GM18907 (cell line): ENCODE measurements around the gene PRG3.

Experiments
- ATAC-seq: cut with Tn5 transposase; IDR thresholded peaks from one replicate; pipeline ENCODE4 v1.9.1; 2021; ENCODE audit warnings: mild to moderate bottlenecking, moderate library complexity; ENCODE audit not compliant: unreplicated experiment

Gene PRG3

GRCh38 chr11:57380975-57381374 lies at the start of gene PRG3:
Gene PRG3, minus strand, starts transcription at chr11:57381150. Its CDS starts 442 bp downstream, at chr11:57380708.
- no peak for ATAC-seq

GRCh38 chr11:57429946-57430345 lies 49.0 kb upstream of the PRG3 start:
- ATAC-seq = no peak

DNA sequence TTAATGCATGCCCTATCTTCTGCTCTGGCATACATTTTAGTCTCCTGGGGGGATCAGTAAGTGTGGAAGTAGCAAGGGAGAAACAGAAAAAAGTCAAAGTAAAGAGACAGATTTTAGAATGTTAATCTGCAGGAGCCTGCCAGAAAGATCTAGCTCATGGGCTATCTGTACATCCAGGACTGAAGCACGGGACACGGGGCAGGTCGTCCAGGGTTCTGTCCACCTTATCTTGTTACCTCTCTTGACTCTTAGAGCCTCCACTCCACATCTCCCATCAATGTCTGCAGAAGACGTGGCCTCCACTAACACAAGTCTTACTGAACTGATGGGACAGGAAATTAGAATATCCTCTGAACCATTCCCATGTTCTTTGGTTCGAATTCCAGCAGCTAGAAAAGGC lies 47.7 kb upstream of the PRG3 start:
- ATAC-seq = no peak

GRCh38 chr11:57427727-57428082 lies 46.8 kb upstream of the PRG3 start:
- no peak for ATAC-seq

DNA sequence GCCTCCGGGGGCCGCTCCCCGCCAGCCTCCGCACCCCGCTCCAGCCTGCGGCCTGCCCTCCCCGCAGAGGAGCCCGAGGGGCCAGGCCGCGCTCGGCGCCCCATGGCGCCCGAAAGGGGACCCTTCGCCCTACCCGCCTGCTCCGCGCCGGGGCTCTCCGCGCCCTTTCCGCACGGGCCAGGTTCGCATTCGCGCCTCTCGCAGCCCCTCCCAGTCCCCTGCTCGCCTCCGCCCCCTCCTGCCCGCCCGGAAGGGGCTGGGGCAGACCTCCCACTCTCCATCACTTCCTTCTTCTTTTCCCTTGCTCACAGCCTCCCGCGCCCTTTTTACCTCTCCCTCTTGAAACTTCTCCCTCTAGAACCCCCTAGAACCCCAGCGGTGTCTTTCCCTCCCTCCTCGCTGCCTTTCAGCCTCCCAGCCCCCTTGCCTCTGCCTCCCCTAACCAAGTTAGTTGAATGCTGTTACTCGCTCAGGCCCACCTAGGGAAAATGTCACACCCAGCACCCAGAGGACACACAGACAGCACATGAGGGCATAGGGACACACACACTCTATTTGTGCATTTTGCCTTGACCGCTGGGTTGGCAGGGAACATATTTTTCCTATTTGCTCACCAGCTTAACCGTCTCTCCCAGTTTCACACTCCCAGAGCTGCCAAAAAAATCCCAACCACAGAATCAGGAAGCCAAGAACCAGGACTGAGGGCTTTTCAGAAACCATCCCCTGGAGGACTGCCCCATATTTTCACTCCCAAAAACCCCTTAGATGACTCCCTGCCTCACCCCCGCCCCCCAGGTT lies 46.2 kb upstream of the PRG3 start, which contains the start of gene SLC43A3:
TSS of gene SLC43A3 (minus strand) at position 193 of the 798 bp plus-strand sequence. CDS start 949 bp downstream, outside the sequence.
- ATAC-seq = peak; percentile 53

DNA sequence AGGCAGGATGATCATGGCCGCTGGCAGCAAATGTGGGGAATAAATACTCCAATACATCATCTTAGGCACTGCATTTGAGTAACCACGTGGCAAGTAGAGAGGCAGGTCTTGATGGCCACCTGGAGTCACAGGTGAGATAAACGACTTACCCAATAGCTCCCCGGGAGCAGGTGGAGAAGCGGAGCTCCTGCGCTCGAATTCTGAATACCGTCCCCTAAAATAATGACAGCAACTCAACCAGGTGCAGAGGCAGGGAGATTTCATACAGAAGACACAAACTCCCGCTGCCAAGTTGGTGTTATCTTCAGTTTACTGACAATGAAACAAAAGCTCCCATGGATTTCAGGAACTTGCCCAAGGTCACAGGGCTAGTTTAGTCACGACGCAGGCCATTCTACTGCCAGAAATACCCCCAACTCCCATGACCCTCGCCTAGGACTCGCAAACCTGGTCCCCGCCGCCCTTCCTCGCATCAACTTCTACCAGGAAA lies 45.5 kb upstream of the PRG3 start:
- no peak for ATAC-seq

DNA sequence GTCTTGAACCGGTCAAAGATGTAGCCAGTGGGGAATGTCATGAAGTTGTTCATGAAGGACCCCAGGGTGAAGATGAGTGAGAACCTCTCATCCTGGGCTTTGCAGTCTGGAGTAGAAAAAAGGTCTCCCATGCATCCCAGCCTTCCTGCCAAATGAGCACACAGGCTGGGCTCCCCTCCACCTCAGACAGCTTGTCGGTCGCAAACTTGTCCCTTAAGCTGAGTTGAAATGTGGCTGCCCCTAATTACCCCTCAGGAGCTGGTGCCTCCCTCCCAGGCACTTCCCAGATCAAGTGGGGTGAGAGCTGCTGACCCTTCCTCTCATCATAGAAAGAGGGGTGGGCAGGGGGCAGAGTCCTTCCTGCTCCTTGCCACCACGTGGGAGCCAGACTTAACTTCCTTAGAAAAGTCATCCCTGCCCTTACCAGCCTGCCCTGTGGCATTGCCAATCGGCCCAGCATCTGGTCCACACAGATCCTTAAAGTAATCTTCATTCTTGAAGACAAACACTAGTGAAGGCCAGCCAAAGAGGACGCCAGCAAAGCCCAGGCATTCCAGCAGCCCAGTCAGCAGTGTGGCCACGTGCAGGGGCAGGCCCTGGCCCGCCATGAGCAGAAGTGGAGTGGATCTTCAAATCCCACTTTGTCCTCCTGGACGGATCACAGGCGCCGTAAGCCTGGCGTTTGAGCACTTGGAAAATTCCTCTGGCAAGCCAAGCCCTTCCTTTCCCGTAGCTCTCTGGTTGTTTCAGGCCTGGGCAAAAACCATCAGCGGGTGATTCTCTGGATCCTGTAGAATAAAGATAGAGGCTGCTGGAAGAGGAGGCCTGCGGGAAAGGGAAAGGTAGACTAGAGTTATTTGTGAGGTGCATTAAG lies 44.9 kb upstream of the PRG3 start:
- ATAC-seq = no peak

GRCh38 chr11:57424792-57425564 lies 44.0 kb upstream of the PRG3 start:
- ATAC-seq = peak; percentile 94

DNA sequence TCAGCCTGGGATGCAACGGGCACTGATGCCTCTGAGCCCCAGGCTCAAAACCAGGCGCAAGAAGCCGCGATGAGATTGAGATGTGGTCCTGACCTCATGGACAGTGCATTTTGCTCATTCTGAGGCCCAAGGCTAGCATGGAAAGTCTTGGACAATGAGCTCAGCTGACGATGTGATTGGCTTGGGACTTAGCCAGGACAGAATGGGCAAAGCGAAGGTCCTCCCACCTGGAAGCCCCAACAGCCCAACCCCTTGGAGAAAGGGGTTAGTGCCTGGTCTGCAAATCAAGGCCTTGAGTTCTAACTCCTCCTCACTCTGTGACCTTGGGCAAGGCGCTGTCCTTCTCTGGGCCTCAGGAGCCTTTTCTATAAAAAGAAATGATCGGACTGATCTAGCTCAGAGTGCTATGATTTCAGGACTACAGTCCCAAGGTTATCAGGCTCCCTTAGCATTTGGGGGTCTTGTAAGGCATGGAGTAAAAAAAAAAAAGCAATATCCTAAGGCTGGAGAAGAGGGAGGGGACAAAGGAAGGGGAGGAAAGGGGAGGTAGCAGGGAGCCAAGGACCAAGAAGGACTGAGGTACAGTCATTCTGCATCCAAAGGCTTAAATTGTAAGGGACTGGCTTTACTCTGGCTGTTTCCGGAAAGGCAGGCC lies 43.3 kb upstream of the PRG3 start:
- ATAC-seq = no peak

DNA sequence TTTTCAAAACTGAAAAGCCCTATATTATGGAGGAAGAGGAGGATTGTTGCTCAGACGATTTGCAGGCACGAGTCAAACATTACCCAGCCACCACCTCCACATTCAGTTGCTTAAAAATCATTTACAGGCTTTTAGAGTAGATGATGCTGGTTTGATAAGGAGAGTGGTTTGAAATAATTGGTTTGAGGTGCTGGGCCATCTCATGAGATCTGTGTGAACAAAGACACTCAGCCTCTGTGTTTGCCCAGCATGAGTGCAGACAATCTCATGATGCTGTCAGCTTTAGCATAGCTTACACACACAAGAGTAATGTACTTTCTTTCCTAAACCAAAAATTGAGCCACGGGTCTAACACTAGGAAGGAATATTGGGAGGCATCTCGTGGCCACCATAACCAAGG lies 41.7 kb upstream of the PRG3 start:
- ATAC-seq = no peak

DNA sequence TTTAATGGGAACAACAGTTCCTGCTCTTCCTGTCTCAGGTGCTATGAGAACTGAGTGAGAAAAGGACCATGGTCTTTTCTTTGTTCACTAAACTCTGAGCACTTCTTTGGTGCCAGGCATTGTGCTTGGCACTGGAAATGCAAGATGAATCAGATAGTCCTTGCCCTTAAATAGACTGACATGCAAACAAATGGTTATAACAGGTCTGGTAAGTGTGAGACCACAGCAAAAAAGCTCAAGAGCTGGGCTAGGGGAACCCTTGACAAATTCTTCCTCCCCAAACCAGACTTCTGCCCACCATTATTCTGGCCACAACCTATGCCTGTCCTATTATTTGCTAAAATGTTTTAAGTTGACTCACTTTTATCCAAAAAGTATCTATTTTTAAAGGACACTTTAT lies 40.9 kb upstream of the PRG3 start:
- no peak for ATAC-seq

- no peak for ATAC-seq
Measured at GRCh38 chr11:57421066-57421465, 40.1 kb upstream of the PRG3 start.

- no peak for ATAC-seq
Measured at GRCh38 chr11:57419146-57419545, 38.2 kb upstream of the PRG3 start.

DNA sequence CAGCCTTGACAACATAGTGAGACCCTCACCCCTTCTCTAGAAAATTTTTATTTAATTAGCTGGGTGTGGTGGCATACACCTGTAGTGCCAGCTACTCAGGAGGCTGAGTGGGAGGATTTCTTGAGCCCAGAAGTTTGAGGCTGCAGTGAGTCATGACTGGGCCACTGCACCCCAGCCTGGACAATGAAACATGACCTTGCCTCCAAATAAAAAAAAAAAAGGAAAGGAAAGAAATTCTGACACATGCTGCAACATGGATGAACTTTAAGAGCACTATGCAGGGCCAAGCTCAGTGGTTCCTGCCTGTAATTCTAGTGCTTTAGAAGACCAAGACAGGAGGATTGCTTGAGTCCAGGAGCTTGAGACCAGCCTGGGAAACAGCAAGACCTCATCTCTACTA lies 37.2 kb upstream of the PRG3 start:
- ATAC-seq = no peak

DNA sequence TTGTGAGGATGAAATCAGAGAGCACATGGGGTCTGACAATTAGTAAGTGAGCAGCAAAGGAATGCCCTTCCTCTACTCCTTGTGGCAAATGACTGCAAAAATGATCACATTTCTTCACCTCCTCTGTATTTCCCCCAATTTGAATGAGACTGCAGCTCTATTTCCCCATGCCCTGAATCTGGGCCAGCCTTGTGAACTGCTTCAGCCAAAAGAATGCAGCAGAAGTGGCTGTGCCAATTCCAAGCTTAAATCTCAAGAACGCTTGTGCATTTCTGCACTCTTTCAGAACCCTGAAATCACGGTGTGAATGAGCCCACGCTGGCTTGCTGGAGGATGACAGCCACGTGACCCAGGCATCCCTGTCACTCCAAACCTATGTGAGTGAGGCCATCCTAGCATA lies 36.1 kb upstream of the PRG3 start:
- no peak for ATAC-seq

DNA sequence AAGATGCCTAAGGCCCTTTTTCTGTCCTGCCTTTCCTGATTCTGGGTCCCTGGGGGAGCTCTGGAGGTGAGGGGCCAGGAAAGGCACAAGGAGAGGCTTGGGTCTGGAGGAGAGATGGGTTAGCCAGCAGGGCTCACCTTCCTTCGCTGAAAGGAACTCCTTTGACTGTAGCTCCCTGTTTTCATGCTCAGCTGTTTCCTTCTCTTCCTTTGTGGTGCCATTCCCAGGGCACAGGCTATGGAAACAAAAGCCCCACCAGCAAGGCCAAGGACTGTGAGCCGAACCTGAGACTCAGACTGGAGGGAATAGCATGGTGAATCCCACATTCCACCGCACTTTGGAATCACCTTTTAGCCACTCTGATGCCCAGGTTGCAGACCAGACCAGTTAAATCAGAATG lies 35.5 kb upstream of the PRG3 start:
- ATAC-seq = no peak

DNA sequence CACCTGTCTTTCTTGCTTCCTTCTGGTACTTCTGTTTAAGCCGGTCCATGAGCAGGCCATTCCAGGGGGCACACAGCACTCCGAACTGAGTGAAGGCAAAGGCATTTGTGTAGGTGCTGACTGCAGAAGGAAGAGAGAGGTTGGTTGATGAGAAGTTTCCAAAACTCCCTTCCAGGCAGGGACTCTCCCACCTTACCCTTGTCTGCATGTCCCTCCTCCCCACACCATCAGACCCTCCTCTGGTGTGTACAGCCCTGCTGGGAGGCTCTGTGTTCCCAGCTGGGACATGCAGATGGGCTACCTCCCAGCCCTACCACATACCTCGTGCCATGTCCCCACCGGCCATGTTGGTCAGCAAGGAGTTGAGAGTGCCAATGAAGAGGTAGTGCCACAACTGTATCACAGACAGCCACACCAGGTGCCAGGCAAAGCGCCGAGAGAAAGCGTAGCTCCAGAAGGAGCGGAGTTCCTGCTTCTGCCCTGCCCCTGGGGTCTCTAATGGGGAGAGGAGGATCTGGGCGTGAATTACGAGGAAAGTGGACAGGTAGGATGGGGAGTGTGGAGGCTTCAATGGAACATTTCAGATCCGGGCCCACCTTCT lies 33.8 kb upstream of the PRG3 start:
- no peak for ATAC-seq

GRCh38 chr11:57413681-57414080 lies 32.7 kb upstream of the PRG3 start:
- no peak for ATAC-seq

GRCh38 chr11:57410287-57410686 lies 29.3 kb upstream of the PRG3 start:
- no peak for ATAC-seq
